Psoas muscle (tissue), 8 donors: ENCODE data around the gene DNAJC9. TPM values are rescaled to one million over a fixed set of nuclear protein-coding genes. Genes with fewer than 3 reads are reported as not detected.

ENCODE experiments used
- ATAC-seq, 4 donors: fragments of 200-7000 bp; cut with Tn5 transposase; one replicate each; pipeline ENCODE4 v1.9.1; 2020; ENCODE audit warnings: moderate library complexity in 3 of 4, mild to moderate bottlenecking in 2 of 4
- DNase-seq, 2 donors: peaks; one replicate each; pipeline ENCODE4 v3.0.0-alpha.2; 2020
- H3K27ac ChIP-seq: fragments of 200-600 bp; one replicate; pipeline ENCODE4 v1.8.0; 2022
- H3K27me3 ChIP-seq, 3 donors: fragments of 200-600 bp in 1 of 3; one replicate each; pipeline versions ENCODE4 v1.6.1 to v1.8.0; 2013 to 2022; ENCODE audit warnings: low read length in 2 of 3, mild to moderate bottlenecking in 2 of 3, moderate library complexity in 1 of 3; ENCODE audit not compliant: insufficient read depth in 3 of 3
- H3K36me3 ChIP-seq, 2 donors: fragments of 200-600 bp in 1 of 2; one replicate each; pipeline versions ENCODE4 v1.6.1 to v1.8.0; 2013 to 2022; ENCODE audit warnings: low read depth in 1 of 2, mild to moderate bottlenecking in 1 of 2, moderate library complexity in 1 of 2; ENCODE audit not compliant: insufficient read depth in 1 of 2
- H3K4me1 ChIP-seq: fragments of 200-600 bp; one replicate; pipeline ENCODE4 v1.8.0; 2022
- H3K4me3 ChIP-seq: fragments of 200-600 bp; one replicate; pipeline ENCODE4 v1.8.0; 2022; ENCODE audit warnings: mild to moderate bottlenecking
- H3K9me3 ChIP-seq: fragments of 200-600 bp; one replicate; pipeline ENCODE4 v1.8.0; 2022
- WGBS, 3 donors: extraction: QIAGEN DNeasy Blood & Tissue Kit; methylation state at CpG; one replicate each; pipeline versions ENCODE4 v1.1.6 to v1.1.7; 2013; 5-methylcytosine and 5-hydroxymethylcytosine counted together
- intact Hi-C, 2 donors: fragments of 100-400 bp; cut with DNase I; formaldehyde crosslinking; loops; one replicate each; pipeline versions ENCODE4 v1.11.0 to v1.14.2; 2022
- polyA plus RNA-seq, 3 donors: library from polyadenylated mRNA; stranded (reverse); fragments of 200-250 nt; gene quantifications; one replicate each; pipeline ENCODE4 v1.2.3, GENCODE V29; 2013
- total RNA-seq, 4 donors: library from RNA; stranded (reverse); fragmentation: NEBNext Ultra II Directional in 2 of 4; extraction: Animal tissue kit (Norgen Biotek cat#: 25700) in 2 of 4; gene quantifications; one replicate each; pipeline versions ENCODE4 v1.2.1 to v1.2.4, GENCODE V29; 2021 to 2023
- TF ChIP-seq, protein P1 (sequence below): fragments of 200-600 bp; IDR thresholded peaks from one replicate; pipeline ENCODE4 v1.8.0; 2022; ENCODE audit warnings: antibody characterized with exemption
- donor health status: healthy with polysubstance abuse.
- donor health status: DM: no; HTN: no; CAD: no; lungs with moderate emphysema.
- donor health status: Bipolar disorder and iron deficiency.
- donor health status: healthy.
- donor health status: DM: yes; HTN: yes; CAD: no.
- donor health status: DM: no; HTN: no; CAD: no.
- donor health status: DM: no; HTN: no; CAD: no.
- donor health status: DM: yes; HTN: yes; CAD: no.

The DNAJC9 gene
- total and polyA plus RNA-seq, 7 donors: 6.3 to 16.6 (median 9.3) TPM

- H3K4me1 ChIP-seq: peaks cover 35% of the 10 kb centered on the region
- 10 to 14% (median 14%) methylated on average over 23 of the region's 23 CpGs for WGBS, 3 donors
- DNase-seq (peak in 1 of 2 donors; percentile 14), ATAC-seq (peak in 1 of 4 donors; percentile 82)
- intact Hi-C loops: no loop called here
- H3K36me3 ChIP-seq: peaks cover 0 to 28% of the 10 kb centered on the region in 2 donors
- H3K27ac ChIP-seq: peak overlapping the region; percentile 95
- TF ChIP-seq, protein P1, sequence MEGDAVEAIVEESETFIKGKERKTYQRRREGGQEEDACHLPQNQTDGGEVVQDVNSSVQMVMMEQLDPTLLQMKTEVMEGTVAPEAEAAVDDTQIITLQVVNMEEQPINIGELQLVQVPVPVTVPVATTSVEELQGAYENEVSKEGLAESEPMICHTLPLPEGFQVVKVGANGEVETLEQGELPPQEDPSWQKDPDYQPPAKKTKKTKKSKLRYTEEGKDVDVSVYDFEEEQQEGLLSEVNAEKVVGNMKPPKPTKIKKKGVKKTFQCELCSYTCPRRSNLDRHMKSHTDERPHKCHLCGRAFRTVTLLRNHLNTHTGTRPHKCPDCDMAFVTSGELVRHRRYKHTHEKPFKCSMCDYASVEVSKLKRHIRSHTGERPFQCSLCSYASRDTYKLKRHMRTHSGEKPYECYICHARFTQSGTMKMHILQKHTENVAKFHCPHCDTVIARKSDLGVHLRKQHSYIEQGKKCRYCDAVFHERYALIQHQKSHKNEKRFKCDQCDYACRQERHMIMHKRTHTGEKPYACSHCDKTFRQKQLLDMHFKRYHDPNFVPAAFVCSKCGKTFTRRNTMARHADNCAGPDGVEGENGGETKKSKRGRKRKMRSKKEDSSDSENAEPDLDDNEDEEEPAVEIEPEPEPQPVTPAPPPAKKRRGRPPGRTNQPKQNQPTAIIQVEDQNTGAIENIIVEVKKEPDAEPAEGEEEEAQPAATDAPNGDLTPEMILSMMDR: no peak
- peak overlapping the region; percentile 79 for H3K4me3 ChIP-seq
- H3K27me3 ChIP-seq: no peaks in the 10 kb centered on the region
- no peaks in the 10 kb centered on the region for H3K9me3 ChIP-seq
Measured at GRCh38 chr10:73251683-73252444, 4.8 kb upstream of the DNAJC9 start.

DNA sequence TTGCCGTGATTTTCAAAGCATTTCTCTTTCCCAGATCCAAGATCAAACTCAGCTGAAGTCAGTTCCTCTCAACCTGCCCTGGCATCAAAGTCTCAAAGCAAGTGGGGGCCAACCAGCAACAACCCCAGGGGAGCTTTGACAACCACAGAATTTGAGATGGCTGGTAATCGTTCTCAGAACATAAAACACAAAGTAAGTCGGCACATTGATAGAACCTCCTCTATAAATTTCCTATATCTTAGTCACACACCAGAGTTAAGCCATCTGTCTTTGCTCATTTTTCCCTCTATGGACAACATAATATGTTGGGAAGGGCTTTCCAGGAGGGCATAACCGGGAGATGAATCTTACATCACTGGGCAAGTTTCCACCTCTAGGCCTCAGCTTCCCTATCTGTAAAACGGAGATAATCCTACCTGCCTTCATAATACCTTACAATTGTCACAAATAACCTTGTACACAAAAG lies 1.2 kb upstream of the DNAJC9 start:
- Histone ChIP-seq H3K27me3 (no peaks in the 10 kb centered on the region), H3K9me3 (no peaks in the 10 kb centered on the region), H3K27ac (peak overlapping the region; percentile 85), H3K36me3 (peaks cover 8 to 54% of the 10 kb centered on the region in 2 donors), H3K4me3 (peak overlapping the region; percentile 82), H3K4me1 (peaks cover 35% of the 10 kb centered on the region)
- TF ChIP-seq, protein P1: no peak
- intact Hi-C loops: loop anchor here in 1 of 2 donors (5.0 kb wide), 1 partner anchor 249 kb away; the partner anchor contains the start of gene PPP3CB
- DNase-seq: no peak
- ATAC-seq: no peak
- 68 to 72% (median 69%) methylated on average over 5 of the region's 5 CpGs for WGBS, 3 donors

GRCh38 chr10:73247509-73248258 lies 629 bp upstream of the DNAJC9 start:
- WGBS, 3 donors: 30 to 36% (median 33%) methylated on average over 4 of the region's 4 CpGs
- Histone ChIP-seq H3K27me3 (no peaks in the 10 kb centered on the region), H3K4me1 (peaks cover 34% of the 10 kb centered on the region), H3K9me3 (no peaks in the 10 kb centered on the region), H3K4me3 (peak overlapping the region; percentile 82), H3K27ac (peak overlapping the region; percentile 85), H3K36me3 (peaks cover 8 to 60% of the 10 kb centered on the region in 2 donors)
- intact Hi-C loops: loop anchor here in 1 of 2 donors (5.0 kb wide), 1 partner anchor 250 kb away; the partner anchor contains the start of gene PPP3CB
- DNase-seq: no peak
- ATAC-seq: no peak
- TF ChIP-seq, protein P1: no peak

DNA sequence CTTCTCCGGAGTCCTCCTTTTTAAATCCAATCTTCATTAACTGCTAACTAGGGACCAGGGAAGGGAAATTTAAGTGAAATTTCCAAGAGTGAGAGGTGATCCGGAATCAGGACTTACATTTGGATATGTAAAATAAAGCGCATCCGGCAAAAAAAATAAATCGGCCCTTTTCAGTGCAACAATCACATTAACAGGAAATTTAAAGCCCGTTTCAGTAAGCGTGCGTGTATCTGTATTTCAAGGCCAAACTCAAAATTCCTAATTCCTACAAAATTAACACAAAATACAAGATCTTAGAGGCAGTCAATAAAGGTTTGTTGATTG lies 771 bp downstream of the DNAJC9 start:
- Histone ChIP-seq H3K9me3 (no peaks in the 10 kb centered on the region), H3K36me3 (peaks cover 8 to 74% of the 10 kb centered on the region in 2 donors), H3K27ac (peak overlapping the region; percentile 85), H3K27me3 (no peaks in the 10 kb centered on the region), H3K4me3 (peak overlapping the region; percentile 82), H3K4me1 (peaks cover 28% of the 10 kb centered on the region)
- DNase-seq: no peak
- WGBS, 3 donors: 4 to 7% (median 6%) methylated on average over 8 of the region's 8 CpGs
- TF ChIP-seq, protein P1: no peak
- intact Hi-C loops: loop anchor here in 1 of 2 donors (5.0 kb wide), 1 partner anchor 251 kb away; the partner anchor contains the start of gene PPP3CB
- ATAC-seq: no peak
